Measurements from ENCODE around the gene NT5DC1.

The NT5DC1 gene

GRCh38 chr6:116100419-116101301, at the start of gene NT5DC1:
NT5DC1 (plus strand) TSS chr6:116100853; CDS start chr6:116100931, 78 bp downstream.
- DNase-seq (ENCODE audit: low read depth), result peak; percentile 22
- peak within 1 kb of the TSS; percentile 84 for H3K4me3 ChIP-seq (ENCODE audit: low read depth, low read length)

GRCh38 chr6:116051244-116051643, 49.4 kb upstream of the NT5DC1 start:
- no peak for DNase-seq (ENCODE audit: low read depth)
- no peak overlapping the region for H3K4me3 ChIP-seq (ENCODE audit: low read depth, low read length)

- no peak overlapping the region for H3K4me3 ChIP-seq (ENCODE audit: low read depth, low read length)
- DNase-seq (ENCODE audit: low read depth), result no peak
These were observed 45.1 kb upstream of the NT5DC1 start for GRCh38 chr6:116055513-116055912.

- no peak for DNase-seq (ENCODE audit: low read depth)
- no peak overlapping the region for H3K4me3 ChIP-seq (ENCODE audit: low read depth, low read length)
These were observed 42.9 kb upstream of the NT5DC1 start for GRCh38 chr6:116057766-116058165.

GRCh38 chr6:116059713-116060571, 40.7 kb upstream of the NT5DC1 start:
- no peak for DNase-seq (ENCODE audit: low read depth)
- no peak overlapping the region for H3K4me3 ChIP-seq (ENCODE audit: low read depth, low read length)

- DNase-seq (ENCODE audit: low read depth), result no peak
- no peak within 1 kb of the TSS for H3K4me3 ChIP-seq (ENCODE audit: low read depth, low read length)
These were observed 39.9 kb upstream of the NT5DC1 start, which contains the start of gene FRK for GRCh38 chr6:116060572-116061283. FRK (minus strand) TSS chr6:116060891; CDS start chr6:116060311, 580 bp downstream.

GRCh38 chr6:116062496-116062895, 38.2 kb upstream of the NT5DC1 start:
- no peak for DNase-seq (ENCODE audit: low read depth)
- no peak overlapping the region for H3K4me3 ChIP-seq (ENCODE audit: low read depth, low read length)

- H3K4me3 ChIP-seq (ENCODE audit: low read depth, low read length), result no peak overlapping the region
- no peak for DNase-seq (ENCODE audit: low read depth)
These were observed 36.0 kb upstream of the NT5DC1 start for GRCh38 chr6:116064666-116065065.

- DNase-seq (ENCODE audit: low read depth), result no peak
- H3K4me3 ChIP-seq (ENCODE audit: low read depth, low read length), result no peak overlapping the region
These were observed 33.9 kb upstream of the NT5DC1 start for GRCh38 chr6:116066789-116067188.

- no peak overlapping the region for H3K4me3 ChIP-seq (ENCODE audit: low read depth, low read length)
- DNase-seq (ENCODE audit: low read depth), result no peak
These were observed 30.6 kb upstream of the NT5DC1 start for GRCh38 chr6:116070101-116070500.

GRCh38 chr6:116070616-116071389, 29.9 kb upstream of the NT5DC1 start:
- no peak overlapping the region for H3K4me3 ChIP-seq (ENCODE audit: low read depth, low read length)

GRCh38 chr6:116072368-116072767, 28.3 kb upstream of the NT5DC1 start:
- no peak overlapping the region for H3K4me3 ChIP-seq (ENCODE audit: low read depth, low read length)
- DNase-seq (ENCODE audit: low read depth), result no peak

More at GRCh38 chr6:116070616-116071389, 29.9 kb upstream of the NT5DC1 start:
- DNase-seq (ENCODE audit: low read depth), result no peak

GRCh38 chr6:116073765-116074440, 26.8 kb upstream of the NT5DC1 start:
- no peak for DNase-seq (ENCODE audit: low read depth)
- no peak overlapping the region for H3K4me3 ChIP-seq (ENCODE audit: low read depth, low read length)

- no peak for DNase-seq (ENCODE audit: low read depth)
These were observed 25.8 kb upstream of the NT5DC1 start for GRCh38 chr6:116074732-116075390.

GRCh38 chr6:116078522-116078921, 22.1 kb upstream of the NT5DC1 start:
- H3K4me3 ChIP-seq (ENCODE audit: low read depth, low read length), result no peak overlapping the region
- no peak for DNase-seq (ENCODE audit: low read depth)

More at GRCh38 chr6:116074732-116075390, 25.8 kb upstream of the NT5DC1 start:
- no peak overlapping the region for H3K4me3 ChIP-seq (ENCODE audit: low read depth, low read length)

GRCh38 chr6:116078945-116079344, 21.7 kb upstream of the NT5DC1 start:
- no peak for DNase-seq (ENCODE audit: low read depth)
- no peak overlapping the region for H3K4me3 ChIP-seq (ENCODE audit: low read depth, low read length)

GRCh38 chr6:116083052-116083451, 17.6 kb upstream of the NT5DC1 start:
- no peak overlapping the region for H3K4me3 ChIP-seq (ENCODE audit: low read depth, low read length)

GRCh38 chr6:116084284-116084683, 16.4 kb upstream of the NT5DC1 start:
- no peak for DNase-seq (ENCODE audit: low read depth)
- no peak overlapping the region for H3K4me3 ChIP-seq (ENCODE audit: low read depth, low read length)

More at GRCh38 chr6:116083052-116083451, 17.6 kb upstream of the NT5DC1 start:
- no peak for DNase-seq (ENCODE audit: low read depth)

Measured in skeletal muscle cell (primary cell).